CD4-positive, alpha-beta T cell treated with Interleukin-21 for 1 hour (primary cell): ENCODE data around the gene CX3CR1.
"Not testable (repeated sequence)": the region's sequence is repeated elsewhere in the genome, so short reads cannot be mapped to it uniquely, and the experiment has no call there.

Experiments used
- DNase-seq: peaks from one replicate; pipeline ENCODE4 v3.0.0-alpha.2; 2020

CX3CR1 gene

GRCh38 chr3:39279745-39280517 is at the start of gene CX3CR1:
Gene CX3CR1, minus strand, starts transcription at chr3:39280036. Its CDS starts 13,527 bp downstream, at chr3:39266509.
- no peak for DNase-seq

DNA sequence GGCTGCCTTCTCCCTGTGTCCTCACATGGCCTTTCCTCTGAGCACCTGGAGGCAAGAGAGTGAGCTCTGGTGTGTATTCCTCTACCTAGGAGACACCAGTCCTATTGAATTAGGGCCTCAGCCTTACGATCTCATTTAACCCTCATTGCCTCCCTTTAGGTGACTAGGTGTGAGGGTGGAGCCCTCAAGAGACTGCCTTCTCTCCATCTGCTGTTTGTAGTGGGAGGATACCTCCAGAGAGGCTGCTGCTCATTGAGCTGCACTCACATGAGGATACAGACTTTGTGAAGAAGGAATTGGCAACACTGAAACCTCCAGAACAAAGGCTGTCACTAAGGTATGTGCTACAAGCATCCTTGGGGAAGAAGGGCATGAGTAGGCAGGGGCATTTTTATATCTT is 49.7 kb upstream of the CX3CR1 start, which contains the start of gene CCR8:
CCR8 (plus strand) TSS at position 217 of the 400 bp plus-strand sequence. CDS start 2,623 bp downstream, outside the sequence.
- peak; percentile 30 for DNase-seq

GRCh38 chr3:39327746-39328349 is 48.0 kb upstream of the CX3CR1 start:
- peak; percentile 63 for DNase-seq

DNA sequence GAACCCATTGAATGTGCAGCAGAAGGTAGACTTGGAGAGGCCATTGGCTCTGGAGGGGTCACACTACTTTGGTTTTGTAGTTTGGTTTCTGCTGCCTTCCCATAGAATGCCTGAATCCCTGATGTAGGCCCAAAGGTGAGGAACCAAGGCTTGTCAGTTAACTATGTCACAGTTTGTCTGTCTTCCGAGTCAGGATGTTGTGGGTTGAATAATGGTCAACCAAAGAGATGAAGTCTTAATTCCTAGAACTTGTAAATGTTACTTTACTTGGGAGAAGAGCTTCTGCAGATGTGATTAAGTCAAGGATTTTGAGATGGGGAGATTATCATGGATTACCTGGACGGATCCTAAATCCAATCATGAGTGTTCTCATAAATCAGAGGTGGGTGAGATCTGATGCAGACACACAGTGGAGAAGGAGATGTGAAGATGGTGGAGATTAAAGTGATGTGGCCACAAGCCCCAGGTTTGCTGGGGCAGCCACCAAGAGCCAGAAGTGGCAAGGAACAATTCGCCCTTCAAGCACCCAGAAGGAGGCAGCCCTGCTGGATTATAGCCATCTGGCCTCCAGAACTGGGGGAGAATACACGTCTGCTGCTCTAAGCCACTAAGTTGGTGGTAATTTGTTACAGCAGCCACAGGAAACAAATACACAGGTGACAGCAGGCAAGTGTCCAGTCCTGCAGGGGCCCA is 47.4 kb upstream of the CX3CR1 start:
- no peak for DNase-seq

GRCh38 chr3:39325236-39325635 is 45.4 kb upstream of the CX3CR1 start:
- no peak for DNase-seq

DNA sequence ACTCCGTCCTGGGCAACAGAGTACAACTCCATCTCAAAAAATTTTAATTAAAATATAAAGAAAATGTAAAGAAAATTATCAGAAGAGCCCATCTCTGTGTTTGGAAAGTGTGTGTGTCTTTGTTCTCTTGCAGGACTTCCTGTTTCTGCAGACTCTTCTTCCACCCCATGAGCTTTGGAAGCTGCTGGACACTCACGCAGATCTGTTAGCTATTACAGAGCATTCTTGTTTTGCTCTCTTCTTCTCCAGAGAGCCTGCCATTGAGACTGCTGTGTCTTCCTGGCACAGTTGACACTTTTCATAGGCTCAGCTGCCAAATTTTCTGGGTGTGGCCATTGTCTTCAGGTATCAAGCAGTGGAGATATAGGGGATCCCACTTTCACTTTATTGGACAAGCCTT is 43.7 kb upstream of the CX3CR1 start:
- no peak for DNase-seq

DNA sequence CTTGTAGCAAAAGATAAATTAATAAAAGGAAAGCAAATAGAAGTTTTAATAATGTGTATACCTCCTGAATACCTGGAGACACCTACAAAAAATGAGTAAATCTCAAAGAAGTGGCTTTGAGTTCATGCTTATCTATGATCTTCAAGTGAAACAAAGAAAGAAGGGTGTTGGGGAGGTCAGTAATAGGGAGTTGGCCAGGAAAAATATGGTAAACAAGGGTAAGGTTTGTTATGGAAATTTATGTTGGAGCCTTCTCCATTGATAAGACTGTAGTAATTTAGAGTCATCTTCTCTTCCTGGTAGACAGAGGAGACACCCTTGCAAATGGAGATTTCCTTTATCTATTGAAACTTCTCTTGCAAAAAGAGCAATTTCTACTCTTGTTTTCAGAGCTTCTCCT is 43.1 kb upstream of the CX3CR1 start:
- DNase-seq: no peak

DNA sequence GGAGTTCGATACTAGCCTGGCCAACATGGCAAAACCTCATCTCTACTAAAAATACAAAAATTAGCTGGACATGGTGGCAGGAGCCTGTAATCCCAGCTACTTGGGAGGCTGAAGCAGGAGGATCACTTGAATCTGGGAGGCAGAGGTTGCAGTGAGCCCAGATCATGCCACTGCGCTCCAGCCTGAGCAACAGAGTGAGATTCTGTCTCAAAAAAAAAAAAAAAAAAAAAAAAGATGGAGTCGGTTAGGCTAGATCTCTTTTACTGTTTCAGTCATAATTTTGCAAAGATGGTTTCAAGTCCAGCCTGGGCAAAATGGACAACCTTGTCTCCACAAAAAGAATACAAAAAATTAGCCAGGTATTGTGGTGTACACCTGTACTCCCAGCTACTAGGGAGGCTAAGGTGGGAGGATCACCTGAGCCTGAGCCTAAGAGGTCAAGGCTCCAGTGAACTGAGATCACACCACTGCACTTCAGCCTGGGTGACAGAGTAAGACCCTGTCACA is 42.4 kb upstream of the CX3CR1 start:
- DNase-seq: not testable (repeated sequence)

GRCh38 chr3:39321574-39321983 is 41.7 kb upstream of the CX3CR1 start:
- DNase-seq: not testable (repeated sequence)

GRCh38 chr3:39319249-39319648 is 39.4 kb upstream of the CX3CR1 start:
- DNase-seq: no peak

DNA sequence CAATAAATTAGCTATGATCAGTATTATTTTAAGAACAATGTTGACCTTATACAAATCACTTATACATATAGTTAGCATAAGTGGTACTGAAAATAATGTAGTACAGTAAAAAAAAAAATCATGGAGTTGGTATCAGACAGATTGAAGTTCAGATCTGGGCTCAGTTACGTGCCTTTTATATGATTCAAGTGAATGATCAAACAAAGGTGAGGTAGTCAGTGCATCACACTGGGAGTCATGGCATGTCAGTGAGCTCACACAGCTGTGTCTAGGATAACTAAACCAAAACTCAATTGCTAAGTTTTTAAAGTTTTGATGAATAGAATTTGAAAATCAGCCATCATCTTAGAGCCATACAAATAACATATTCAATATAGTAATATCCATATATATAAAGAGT is 38.5 kb upstream of the CX3CR1 start:
- DNase-seq: no peak

- DNase-seq: no peak
Observed at GRCh38 chr3:39317571-39318169, 37.8 kb upstream of the CX3CR1 start.

- DNase-seq: no peak
Observed at GRCh38 chr3:39315420-39315819, 35.6 kb upstream of the CX3CR1 start.

DNA sequence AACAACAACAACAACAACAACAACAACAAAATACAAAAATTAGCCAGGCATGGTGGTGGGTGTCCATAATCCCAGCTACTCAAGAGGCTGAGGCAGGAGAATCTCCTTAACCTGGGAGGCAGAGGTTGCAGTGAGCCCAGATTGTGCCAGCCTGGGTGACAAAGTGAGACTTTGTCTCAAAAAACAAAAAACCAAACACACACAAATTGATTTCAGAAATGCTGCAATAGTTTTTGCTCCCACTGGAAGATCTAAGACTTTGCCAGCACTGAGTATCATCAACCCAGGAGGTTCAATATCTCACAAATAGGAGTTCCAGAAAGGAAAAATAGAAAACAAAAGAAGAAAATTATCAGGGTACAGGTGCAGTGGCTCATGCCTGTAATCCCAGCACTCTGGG is 33.5 kb upstream of the CX3CR1 start:
- no peak for DNase-seq

DNA sequence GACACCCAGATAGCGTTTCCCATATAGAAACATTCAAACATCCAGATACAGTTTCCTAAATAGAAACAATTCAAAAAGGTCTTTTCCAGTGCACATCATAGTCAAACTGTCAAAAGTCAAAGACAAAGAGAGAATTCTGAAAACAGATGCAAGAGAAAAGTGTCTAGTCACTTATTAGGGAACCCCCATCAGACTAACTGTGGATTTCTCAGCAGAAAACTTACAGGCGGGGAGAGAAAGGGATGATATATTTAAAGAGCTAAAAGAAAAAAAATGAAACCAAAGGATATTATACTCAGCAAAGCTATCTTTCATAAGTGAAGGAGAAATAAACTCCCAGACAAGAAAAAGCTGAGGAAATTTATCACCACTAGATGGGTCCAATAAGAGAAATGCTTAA is 22.3 kb upstream of the CX3CR1 start:
- DNase-seq: no peak

DNA sequence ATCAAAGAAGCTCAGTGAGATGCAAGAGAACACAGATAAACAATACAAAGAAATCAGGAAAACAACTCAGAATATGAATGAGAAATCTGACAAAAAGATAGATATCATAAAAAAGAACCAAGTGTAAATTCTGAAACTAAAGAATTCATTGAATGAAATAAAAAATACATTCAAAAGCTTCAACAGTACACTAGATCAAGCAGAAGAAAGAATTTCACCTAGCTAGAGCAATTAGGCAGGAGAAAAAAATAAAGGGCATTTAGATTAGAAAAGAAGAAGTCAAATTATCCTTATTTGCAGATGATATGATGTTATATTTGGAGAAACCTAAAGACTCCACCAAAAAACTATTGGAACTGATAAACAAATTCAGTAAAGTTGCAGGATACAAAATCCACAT is 19.4 kb upstream of the CX3CR1 start:
- DNase-seq: no peak

DNA sequence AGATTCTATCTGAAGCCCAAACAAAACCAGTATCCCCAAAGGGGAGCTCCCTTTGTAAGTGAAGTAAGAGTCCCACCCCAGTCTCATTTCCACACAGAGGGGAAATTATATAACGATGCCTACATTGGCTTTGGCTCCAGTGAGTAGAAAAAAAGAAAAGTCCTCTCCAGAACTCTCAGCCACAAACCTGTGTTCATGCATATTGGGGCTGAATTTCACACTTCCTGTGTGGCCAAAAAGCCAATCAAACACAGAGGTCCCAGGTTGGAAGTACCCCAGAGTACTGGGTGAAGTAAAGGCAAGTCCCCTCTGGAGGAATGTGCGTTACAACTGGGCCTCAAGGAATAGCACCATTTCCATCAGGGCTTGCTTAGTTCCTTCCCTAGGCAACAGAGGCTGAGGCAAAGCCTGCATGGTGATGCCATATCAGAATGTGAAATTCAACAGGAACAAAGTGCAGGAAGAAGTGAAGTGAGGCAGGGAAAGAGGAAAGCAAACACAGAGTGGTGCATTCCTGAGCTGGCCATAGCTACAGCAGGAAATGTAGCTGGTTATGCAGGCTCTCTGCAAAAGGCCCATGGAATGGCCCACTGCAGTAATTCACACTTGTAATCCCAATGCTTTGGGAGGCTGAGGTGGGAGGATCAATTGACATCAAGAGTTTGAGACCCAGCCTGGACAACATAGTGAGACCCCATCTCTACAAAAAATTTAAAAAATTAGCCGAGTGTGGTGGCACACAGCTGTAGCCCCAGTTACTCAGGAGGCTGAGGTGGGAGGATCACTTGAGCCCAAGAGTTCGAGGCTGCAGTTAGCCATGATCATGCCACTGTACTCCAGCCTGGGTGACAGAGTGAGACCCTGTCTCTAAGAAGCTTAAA is 16.6 kb upstream of the CX3CR1 start:
- no peak for DNase-seq

DNA sequence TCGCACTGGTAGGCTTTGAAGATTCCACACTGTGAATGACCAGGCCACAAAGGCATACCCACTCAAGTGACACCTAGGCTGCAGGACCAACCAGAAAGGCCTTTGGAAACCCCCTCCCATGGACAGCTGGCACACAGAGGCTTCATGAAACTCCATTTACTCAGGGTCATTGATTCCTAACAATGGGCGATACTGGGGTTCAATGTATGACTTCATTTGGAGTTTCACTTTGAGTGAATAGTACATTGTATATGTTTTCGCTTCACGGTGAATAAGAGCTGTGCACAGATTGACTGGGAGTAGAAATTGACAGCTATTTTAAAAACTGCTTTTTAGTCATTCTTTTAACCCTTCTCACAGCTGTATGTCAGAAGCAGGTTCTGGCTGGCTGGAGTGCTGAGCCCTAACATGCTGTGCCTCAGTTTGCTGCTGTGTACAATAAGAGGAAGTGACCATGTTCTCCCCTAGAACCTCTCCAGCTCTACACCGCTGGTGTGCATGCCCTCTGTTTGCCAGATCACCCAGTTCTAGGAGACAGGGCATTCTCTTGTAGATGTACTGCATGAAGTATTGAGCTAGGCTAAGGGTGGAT is 15.4 kb upstream of the CX3CR1 start:
- no peak for DNase-seq

- no peak for DNase-seq
Observed at GRCh38 chr3:39294446-39295183, 14.8 kb upstream of the CX3CR1 start.

DNA sequence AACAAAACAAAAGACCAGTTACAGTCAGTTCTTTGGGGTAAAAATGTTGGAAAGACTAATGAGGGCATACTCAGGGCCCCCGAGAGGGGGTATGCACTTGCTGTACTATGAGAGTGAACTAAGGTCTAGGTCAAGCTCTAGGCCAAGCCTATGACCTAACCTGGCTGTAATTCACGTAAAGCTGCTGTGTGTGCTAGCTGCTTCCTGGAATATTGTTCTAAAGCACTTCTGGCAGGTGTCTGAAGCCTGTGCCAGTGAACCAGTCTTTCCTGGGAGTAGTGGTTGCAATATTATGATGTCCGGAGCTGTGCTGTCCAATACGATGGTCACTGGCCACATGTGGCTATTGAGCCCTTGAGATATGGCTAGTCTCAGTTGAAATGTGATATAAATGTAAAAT is 13.1 kb upstream of the CX3CR1 start:
- DNase-seq: no peak

DNA sequence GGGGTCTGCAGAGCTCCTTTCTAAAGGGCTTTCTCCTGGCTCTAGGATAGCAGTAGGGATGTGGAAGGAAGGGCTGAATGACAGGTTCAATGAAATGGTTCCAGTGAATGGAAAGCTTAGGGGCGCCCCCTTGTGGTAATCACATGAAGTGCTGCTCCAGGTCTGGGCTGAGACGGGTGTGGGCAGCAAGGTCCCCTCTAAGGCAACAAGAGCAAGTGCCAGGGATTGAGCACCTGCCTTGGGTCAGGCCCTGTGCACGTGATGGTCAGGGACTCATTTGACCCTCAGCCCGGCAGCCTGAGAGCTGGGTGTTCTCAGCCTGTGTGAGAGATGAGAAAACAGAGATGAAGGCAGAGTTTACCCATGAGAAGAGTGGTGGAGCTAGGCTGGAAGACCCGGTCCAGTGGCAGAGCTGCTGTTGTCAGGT is 12.1 kb upstream of the CX3CR1 start:
- DNase-seq: peak; percentile 77
